Keratinocyte (primary cell): Measurements from ENCODE around the gene DISC1.

Source experiments
- CTCF ChIP-seq, 3 experiments: IDR thresholded peaks in 1 of 3; conservative IDR thresholded peaks in 1 of 3; optimal IDR thresholded peaks in 1 of 3; 2 replicates in 2 of 3; 3 replicates in 1 of 3; pipeline versions ENCODE3 to v1.5.1; 2011; ENCODE audit warnings: low read length in 3 of 3, mild to moderate bottlenecking in 3 of 3, moderate library complexity in 2 of 3, control low read depth in 1 of 3, inconsistent platforms in 1 of 3; ENCODE audit not compliant: insufficient read depth in 2 of 3; ENCODE audit errors: extremely low read depth in 1 of 3
- EZH2 ChIP-seq: IDR thresholded peaks from one replicate; pipeline ENCODE4 v1.6.1; 2012; ENCODE audit warnings: inconsistent platforms, mild to moderate bottlenecking, low read length, moderate library complexity

GRCh38 chr1:231731268-231731667 is 104.7 kb downstream of the DISC1 start:
- TF ChIP-seq EZH2 (no peak), CTCF (optimal IDR thresholded peaks at IDR 0.05 in 1 of 3, IDR thresholded peaks at IDR 0.05 in 1 of 3, conservative IDR thresholded peaks at IDR 0.05 in 1 of 3; ENCODE audit: extremely low read depth in 1 of 3, insufficient read depth in 2 of 3, low read length in 3 of 3) (no peak)
